MG63 (cell line): ENCODE results near the gene PCK1. TPM values are rescaled to one million over a fixed set of nuclear protein-coding genes. Genes with fewer than 3 reads are reported as not detected.

Experiments used
- DNase-seq: peaks from one replicate; pipeline ENCODE4 v3.0.0-alpha.2; 2020
- H3K27me3 ChIP-seq: fragments of 250-450 bp; sonication (Bioruptor Pico); 2 replicates; pipeline ENCODE4 v1.5.1; 2020; ENCODE audit warnings: mild to moderate bottlenecking, moderate library complexity
- H3K36me3 ChIP-seq: fragments of 250-450 bp; sonication (Bioruptor Pico); 2 replicates; pipeline ENCODE4 v1.5.1; 2020; ENCODE audit warnings: mild to moderate bottlenecking, moderate library complexity
- H3K4me3 ChIP-seq: fragments of 250-450 bp; sonication (Bioruptor Pico); 2 replicates; pipeline ENCODE4 v1.5.1; 2020; ENCODE audit warnings: mild to moderate bottlenecking, moderate library complexity
- H3K9me3 ChIP-seq: fragments of 250-450 bp; sonication (Bioruptor Pico); 2 replicates; pipeline ENCODE4 v1.5.1; 2020; ENCODE audit warnings: mild to moderate bottlenecking, moderate library complexity
- total RNA-seq: library from RNA; depleted of rRNA; stranded (reverse); fragments of >200 nt; shearing (Covaris generic); gene quantifications from 2 replicates; pipeline ENCODE4 v1.2.3, GENCODE V29; 2014; ENCODE audit warnings: low replicate concordance

The PCK1 gene
- total RNA-seq, 1 experiment from 2014 or later: not detected

DNA sequence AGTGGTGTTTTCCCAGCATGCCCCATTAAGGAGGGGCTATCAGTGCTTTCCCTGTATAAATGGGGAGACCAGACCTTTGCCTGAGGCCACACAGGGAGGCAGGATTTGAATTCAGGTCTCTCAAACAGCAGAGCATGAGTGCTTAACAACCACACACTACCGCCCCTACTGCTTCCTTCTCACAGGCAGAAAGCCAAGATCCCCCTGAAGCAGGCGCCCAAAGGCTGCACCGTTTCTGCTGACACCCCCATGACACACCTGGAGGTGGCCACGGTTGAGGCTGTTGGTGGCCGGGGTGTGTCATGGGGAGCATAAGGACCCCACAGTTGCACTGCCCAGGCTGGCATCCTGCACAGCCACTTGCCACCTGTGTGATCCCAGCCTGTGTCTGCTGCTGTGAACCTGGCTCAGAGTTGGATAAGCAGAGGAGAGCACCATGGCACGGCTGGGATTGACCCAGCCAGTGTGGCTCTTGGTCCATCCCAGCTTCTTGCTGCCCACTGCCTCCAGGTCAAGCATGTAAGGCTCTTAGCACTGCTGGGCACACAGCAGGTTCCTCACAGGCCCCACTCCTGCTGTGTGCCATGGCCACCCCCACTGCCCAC lies 28.3 kb downstream of the PCK1 start:
- H3K9me3 ChIP-seq: no peaks in the 10 kb centered on the region
- no peaks in the 10 kb centered on the region for H3K36me3 ChIP-seq
- DNase-seq: no peak
- H3K4me3 ChIP-seq: no peak overlapping the region
- no peaks in the 10 kb centered on the region for H3K27me3 ChIP-seq

DNA sequence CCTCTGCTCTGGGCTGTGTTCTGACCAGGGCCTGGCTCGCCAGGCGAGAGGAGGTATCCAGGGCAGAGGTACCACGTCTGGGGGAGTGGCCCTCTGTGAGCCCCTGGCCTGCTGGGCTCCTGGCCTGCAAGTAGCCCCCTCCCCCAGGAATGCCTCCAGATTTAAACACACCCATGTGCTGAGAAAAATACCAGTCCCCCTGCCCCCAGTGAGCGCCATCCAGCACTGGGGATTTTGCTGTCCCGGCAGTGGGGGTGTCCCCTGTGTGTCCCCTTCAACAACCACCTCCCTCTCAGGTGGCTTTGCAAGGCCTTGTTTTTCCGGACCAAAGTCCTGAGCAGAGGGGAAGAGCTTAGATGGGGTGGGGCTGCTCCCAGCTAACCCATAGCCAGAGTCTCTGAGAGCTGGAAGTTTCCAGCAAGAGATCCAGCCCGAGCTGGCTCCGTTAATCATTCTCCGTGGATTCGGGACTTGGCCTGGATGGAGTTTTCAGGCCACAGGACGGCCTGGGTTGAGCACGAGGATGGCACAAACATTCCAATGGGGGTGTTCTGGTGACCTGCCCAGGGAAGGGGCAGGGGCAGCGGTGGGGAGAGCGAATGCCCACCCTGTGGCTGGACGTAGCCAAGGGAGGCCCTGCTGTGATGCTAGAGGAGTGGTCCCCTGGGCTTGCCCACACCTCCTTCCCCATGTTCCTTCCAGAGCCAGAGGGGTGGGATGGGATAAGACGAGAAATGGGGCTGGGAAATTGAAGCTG lies 29.0 kb downstream of the PCK1 start:
- Histone ChIP-seq H3K9me3 (no peaks in the 10 kb centered on the region), H3K27me3 (no peaks in the 10 kb centered on the region), H3K36me3 (no peaks in the 10 kb centered on the region), H3K4me3 (no peak overlapping the region)
- no peak for DNase-seq

DNA sequence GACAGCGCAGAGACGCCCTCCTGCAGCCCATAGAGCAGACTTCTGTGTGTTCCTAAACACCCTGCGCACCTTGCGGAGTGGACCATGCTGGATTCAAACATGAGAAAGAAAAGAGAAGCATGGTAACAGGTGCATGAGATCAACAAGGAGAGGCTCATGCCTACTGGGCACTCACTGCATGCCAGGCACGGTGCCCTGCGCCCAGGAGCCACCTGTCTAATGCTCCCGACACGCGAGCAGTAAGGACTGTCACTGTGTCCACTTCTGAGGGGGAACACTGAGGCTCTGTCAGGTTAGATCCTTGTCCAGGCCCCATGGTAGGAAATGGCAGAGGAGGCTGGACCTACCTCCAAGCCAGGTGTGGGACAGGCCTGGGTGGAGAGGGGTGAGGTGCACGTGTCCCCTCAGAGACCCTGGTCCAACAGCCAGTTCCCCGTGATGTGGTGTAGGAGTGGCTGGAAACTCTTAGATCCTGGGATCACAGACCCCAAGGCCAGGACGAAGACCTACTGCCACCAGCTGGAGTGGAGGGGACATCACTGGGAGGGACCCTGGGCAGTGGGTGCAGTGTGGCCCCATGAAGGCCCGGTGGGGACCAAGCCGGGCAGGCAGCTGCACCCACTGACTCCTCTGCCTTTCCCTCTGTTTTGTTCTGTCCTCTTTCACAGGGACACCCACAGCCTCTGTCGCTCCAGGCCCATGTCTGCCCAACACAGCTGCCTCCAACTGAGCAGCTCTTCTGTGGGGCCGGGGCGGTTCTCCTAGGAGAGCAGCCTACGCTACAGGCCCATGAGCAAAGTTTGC lies 29.8 kb downstream of the PCK1 start:
- no peak for DNase-seq
- Histone ChIP-seq H3K36me3 (no peaks in the 10 kb centered on the region), H3K4me3 (no peak overlapping the region), H3K9me3 (no peaks in the 10 kb centered on the region), H3K27me3 (no peaks in the 10 kb centered on the region)

DNA sequence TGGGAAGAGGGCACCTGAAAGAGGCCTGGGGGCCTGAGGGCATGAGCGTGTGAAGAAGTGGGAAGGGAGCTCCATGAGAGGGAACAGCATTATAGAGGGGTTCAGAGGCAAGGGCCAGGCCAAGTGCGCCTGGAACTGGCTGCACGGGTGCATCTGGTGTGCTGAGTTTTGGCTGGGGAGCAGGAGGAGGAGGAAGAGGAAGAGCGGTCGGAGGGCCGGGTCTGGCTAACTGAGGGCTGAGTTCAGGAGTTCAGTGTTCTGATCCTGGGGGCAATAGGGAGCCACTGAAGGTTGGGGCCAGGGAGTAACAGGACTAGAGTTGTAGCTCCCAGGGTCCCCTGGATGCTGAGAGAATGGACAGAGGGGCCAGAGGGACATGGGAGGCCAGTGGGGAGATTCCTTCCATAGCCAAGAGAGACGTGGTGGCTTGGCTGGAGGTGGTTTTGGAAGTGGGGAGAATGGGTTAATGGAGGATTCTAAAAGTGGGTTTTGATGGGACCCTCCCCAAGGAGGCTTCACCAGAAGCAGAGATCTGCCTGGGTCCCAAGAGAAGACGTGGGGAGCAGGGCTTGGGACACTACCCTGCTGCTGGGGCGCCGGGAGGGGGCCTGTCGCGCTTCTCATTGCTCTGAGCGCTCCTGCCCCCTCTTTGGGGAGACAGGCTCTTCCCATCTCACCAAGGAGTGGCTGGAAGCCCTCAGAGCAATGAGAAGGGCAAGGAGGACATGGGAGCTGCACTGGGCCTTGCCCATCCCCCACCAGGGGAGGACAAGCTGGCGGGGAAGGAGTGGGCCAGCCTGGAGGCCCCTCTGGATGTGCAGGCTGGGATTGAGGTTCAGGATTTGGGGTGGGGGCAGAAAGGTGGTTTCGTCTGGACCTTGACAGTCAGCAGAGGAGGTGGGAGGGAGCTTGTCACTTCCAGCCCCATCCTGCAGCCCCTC lies 30.6 kb downstream of the PCK1 start:
- no peak overlapping the region for H3K4me3 ChIP-seq
- H3K27me3 ChIP-seq: no peaks in the 10 kb centered on the region
- no peaks in the 10 kb centered on the region for H3K36me3 ChIP-seq
- no peak for DNase-seq
- H3K9me3 ChIP-seq: no peaks in the 10 kb centered on the region

DNA sequence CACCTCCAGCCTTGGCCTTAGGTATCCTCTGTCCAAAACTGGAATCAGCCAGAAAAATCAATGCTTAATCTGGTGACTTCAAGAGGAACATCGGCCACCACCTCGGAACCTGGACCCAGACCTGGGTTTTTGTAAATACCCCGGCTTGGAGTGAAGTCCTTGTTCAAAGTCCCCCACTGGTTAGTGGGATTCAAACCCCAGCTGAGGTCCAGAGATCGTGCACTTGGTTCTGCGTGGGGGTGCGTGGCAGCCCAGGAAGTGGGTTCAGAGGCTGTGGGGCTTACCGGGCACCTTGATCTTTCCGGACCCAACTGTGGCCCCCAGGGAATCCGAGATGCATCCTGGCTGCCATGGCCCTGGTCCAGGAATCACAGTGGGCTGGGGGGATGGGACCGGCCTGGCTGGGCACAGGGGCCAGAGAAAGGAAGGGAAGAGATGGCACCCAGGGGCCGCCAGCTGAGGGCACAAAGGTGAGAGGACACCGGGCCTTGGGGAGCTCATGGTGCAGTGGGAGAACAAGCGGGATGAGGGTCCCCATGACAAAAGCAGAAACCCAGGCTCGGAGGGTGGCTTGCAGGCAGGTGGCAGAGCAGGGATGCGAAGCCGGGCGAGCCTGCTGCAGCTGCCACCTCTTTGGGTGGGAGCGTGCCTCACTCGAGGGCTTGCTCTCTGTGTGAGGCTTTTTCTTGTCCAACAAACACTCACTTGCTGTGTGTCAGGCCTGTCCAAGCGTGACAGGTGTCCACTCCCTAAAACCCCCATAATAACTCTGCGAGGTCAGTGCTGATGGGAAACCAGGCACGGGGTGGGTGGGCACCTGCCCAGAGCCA lies 31.6 kb downstream of the PCK1 start:
- Histone ChIP-seq H3K9me3 (no peaks in the 10 kb centered on the region), H3K36me3 (no peaks in the 10 kb centered on the region), H3K4me3 (no peak overlapping the region), H3K27me3 (no peaks in the 10 kb centered on the region)
- no peak for DNase-seq

DNA sequence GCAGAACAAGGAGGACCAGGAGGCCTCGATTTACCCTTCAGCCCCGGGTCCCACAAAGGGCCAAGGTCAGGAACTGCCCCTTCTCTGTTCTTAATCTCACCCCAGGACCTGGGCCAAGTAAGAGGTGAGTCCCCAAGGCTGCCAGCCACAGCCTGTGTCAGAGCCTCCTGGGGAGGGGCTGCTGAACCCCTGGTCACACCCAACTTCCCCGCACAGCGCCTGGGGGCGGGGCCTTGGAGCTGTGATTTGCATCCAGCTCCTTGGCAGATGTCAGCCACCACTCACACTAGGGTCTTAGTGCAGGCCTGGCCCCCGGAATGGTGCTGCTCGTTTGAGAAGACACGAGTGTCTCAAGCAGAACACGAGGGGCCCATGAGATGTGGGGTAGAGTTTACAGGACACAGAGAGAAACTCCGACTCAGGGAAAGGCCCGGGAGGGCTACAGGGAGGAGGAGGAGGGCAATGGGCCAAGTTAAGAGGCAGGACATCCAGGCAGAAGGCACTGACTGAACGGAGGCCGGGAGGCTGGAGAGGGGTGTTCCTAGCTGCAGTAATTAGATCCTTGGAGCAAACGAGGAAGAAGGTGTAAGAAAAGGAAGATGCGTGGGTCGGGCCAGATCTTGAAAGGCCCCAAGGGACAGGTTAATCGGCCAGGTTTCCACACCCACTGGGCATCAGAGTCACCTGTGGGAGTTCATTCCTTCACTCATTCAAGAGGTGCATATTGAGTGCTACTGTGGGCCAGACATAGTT lies 32.4 kb downstream of the PCK1 start:
- Histone ChIP-seq H3K4me3 (no peak overlapping the region), H3K9me3 (no peaks in the 10 kb centered on the region), H3K36me3 (no peaks in the 10 kb centered on the region), H3K27me3 (no peaks in the 10 kb centered on the region)
- no peak for DNase-seq

DNA sequence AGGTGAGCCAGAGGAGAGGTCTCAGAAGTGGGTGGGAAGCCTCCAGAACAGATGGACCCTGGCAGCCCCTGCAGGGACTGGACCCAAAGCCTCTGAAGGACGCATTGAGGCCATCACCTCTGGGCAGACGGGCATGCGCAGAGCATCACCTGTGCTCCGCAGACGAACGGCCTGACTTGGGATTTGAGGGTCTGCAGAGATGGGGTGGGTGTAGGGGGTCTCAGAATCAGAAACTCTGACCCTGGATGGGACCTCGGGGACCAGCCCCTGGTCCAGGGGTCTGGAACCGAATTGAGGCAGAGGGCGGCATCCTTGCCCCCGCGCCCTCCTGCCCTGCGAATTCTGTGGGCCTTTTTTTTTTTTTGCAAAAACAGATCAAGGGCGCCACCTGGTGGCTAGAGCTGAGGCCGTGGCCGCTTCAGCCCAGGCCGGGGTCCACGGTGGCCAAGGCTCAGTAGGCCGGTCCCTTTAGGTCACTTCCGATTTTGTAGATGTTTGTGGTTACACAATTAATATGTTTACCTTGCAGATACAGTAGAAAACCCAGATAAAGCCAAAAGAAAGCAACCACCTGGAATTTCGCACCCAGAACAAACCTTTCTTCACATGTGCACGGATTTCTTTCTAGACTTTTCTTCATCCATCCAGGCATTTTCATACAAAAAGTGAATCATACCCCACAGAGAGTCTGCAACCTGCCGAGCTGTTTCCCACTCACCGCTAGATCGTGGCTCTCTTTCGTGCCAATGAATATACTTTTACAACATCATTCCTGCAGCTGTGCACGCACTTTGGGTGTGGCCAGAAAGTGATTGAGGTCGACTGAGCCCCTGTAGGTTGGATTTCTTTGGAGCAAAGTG lies 33.4 kb downstream of the PCK1 start:
- no peaks in the 10 kb centered on the region for H3K27me3 ChIP-seq
- no peaks in the 10 kb centered on the region for H3K36me3 ChIP-seq
- no peaks in the 10 kb centered on the region for H3K9me3 ChIP-seq
- peak; percentile 18 for DNase-seq
- no peak overlapping the region for H3K4me3 ChIP-seq

DNA sequence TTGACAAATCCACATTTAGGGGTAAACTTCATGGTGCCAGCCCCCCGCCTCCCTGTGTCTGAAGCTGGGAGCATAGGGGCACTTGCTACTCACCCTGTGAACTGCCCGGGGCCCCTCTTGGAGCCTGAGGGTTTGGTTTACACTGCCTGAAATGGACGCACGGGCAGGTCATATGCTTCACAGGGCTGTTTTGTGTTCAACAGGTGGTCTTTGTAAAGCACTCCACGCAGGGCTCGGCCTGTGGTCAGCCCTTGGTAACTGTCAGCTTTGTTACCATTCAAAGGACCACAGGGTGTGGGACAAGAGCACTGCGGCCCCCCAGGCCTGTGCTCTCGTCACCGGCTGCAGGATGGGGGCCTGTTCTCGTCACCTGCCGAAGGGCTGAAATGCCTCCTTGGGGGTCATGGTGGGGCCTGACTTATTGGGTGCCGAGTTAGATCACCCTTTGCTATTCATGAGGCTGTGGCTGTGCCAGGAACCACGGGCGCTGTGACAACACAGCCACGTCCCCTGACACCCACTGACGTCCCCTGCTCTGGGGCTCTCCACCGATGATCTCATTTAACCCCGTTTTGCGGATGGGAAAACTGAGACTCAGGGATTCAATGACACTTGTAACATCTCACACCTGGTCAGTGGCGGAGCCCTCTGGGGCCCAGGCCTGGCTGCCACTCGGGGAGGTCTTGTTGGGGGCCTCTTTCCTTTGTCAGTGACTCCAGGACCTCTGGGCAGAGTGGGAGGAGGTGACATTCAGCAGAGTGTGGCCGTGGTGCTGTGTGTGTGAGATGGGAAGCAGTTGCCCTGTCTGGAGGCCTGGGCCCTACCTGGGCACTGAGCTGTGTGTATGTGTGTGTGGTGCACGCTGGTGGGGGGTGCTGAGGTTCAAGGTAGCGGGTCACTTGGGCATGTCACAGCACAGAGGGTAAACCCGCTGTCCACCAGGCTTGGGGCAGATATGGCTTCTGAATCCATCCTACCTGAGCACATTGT lies 34.4 kb downstream of the PCK1 start:
- Histone ChIP-seq H3K4me3 (no peak overlapping the region), H3K9me3 (no peaks in the 10 kb centered on the region), H3K36me3 (no peaks in the 10 kb centered on the region), H3K27me3 (no peaks in the 10 kb centered on the region)
- DNase-seq: no peak

DNA sequence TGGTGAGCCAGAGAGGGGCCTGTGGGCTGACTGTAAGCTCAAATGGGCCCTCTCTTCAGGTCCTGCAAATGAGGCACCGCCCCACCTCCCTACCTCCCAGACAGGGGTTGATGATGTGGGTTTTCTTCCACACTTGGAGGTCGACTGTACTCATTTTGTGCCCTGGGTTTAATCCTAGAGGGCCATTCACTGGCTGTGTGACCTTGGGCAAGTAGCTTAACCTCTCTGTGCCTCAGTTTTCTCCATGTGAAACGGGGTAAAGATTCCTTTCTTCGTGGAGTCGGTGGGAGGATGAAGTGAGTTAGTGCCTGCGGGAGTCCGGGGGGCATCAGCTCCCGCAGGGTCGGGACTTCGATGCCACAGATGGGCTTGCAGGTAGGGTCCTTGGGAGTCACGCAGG lies 35.4 kb downstream of the PCK1 start:
- Histone ChIP-seq H3K36me3 (no peaks in the 10 kb centered on the region), H3K9me3 (no peaks in the 10 kb centered on the region), H3K4me3 (no peak overlapping the region), H3K27me3 (no peaks in the 10 kb centered on the region)
- no peak for DNase-seq

DNA sequence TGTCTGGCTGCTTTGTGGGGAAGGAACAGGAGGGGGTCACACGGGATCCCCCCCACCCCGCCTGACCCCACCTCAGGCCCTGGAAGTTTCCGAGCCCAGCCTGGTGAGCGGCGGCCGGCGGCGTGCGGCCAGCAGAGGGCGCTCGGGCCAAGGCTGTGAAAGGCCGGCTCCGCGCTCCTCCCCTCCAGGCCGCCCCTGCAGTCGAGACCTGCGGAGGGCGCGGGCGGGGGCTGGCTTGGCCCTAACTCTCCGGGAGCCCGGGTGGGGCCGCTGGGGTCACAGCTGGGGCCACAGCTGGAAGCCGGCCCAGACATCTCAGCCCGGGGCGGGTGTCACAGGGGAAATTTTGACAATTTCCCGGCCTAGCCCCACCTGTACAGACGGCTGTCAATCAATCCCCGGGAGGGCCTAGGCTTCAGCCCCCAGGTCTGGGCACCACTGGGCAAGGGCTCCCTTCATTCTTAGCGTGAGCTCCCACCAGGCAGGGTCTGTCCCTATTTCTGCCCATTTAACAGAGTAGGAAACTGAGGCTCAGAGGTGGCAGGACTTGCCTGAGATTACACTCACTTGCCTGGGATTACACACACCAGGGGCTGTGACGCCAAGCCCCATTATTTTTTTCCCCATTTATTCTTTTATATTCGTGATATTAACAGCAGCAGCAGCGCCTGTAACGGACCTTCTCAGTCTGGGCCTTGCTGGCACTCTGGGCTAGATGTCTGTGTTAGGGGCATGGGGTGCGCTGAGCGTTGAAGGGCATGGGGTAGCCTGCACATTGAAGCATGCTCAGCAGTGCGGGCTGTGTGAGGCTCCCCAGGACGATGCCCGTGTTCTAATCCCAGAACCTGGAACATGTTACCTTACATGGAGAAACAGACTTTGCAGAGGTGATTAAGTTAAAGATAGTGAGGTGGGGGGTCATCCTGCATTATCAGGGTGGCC lies 36.4 kb downstream of the PCK1 start:
- H3K4me3 ChIP-seq: no peak overlapping the region
- DNase-seq: peak; percentile 64
- H3K27me3 ChIP-seq: no peaks in the 10 kb centered on the region

DNA sequence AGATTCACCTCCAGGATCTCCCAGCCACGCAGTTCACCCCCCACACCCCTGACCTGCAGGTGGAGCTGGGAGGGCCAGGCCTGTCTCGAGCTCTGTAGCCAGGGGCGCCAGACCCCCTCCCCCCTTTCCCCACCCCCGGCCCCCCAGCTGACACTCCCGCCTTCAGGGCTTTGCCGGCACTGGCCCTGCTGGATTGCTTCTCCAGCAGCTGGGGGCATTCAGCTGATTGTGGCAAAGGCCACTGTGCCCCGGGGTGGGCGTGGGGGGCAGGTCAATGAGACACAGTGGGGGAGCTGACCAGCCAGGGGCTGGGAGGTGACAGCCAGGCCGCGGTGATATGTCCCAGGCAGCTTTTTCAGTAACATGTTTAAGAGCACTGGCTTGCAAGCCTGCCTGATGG lies 37.1 kb downstream of the PCK1 start:
- DNase-seq: no peak
- Histone ChIP-seq H3K27me3 (no peaks in the 10 kb centered on the region), H3K9me3 (no peaks in the 10 kb centered on the region), H3K36me3 (no peaks in the 10 kb centered on the region), H3K4me3 (no peak overlapping the region)

More for the DNA sequence above, 36.4 kb downstream of the PCK1 start:
- Histone ChIP-seq H3K9me3 (no peaks in the 10 kb centered on the region), H3K36me3 (no peaks in the 10 kb centered on the region)

DNA sequence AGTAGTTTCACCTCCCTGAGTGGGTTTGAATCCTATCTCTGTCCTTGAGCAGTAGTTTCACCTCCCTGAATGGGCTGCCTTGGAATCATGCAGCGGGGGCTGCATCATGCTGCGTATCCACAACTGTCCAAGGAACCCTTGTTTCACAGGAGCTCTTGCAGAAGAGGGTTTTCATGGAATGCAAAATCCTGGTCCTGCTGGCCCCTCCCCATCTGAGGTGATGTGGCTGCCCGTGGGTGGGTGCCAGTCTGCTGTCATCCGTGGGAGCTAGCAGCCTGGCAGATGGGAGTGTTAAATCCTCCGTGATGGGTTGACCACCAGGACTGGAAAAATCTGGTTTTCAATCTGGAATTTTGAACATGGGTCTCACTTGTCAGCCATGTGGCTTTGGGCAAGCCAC lies 37.6 kb downstream of the PCK1 start:
- H3K27me3 ChIP-seq: no peaks in the 10 kb centered on the region
- H3K36me3 ChIP-seq: no peaks in the 10 kb centered on the region
- no peaks in the 10 kb centered on the region for H3K9me3 ChIP-seq
- no peak overlapping the region for H3K4me3 ChIP-seq
- no peak for DNase-seq
